Large intestine (tissue), 3 donors: Measurements from ENCODE around the gene FUT7. TPM values are rescaled to one million over a fixed set of nuclear protein-coding genes. Genes with fewer than 3 reads are reported as not detected.
"Not testable (repeated sequence)": the region's sequence is repeated elsewhere in the genome, so short reads cannot be mapped to it uniquely, and the experiment has no call there.

Experiments
- DNase-seq, 2 donors: peaks; one replicate each; pipeline versions ENCODE4 v3.0.0 to v3.0.0-alpha.2; 2013
- H3K27ac ChIP-seq: one replicate; pipeline ENCODE4 v1.5.1; 2013; ENCODE audit warnings: low read length
- H3K27me3 ChIP-seq: 2 replicates; pipeline ENCODE4 v1.6.1; 2013; ENCODE audit warnings: low read length; ENCODE audit not compliant: control insufficient read depth, insufficient read depth
- H3K36me3 ChIP-seq: 2 replicates; pipeline ENCODE4 v1.6.1; 2013; ENCODE audit warnings: low read length; ENCODE audit not compliant: control insufficient read depth, insufficient read depth
- H3K4me1 ChIP-seq: one replicate; pipeline ENCODE4 v1.6.1; 2013; ENCODE audit warnings: low read length; ENCODE audit not compliant: control insufficient read depth, insufficient read depth
- H3K4me3 ChIP-seq: one replicate; pipeline ENCODE4 v1.5.1; 2013; ENCODE audit warnings: low read length
- H3K9me3 ChIP-seq: one replicate; pipeline ENCODE4 v1.6.1; 2013; ENCODE audit warnings: mild to moderate bottlenecking, low read depth, low read length, moderate library complexity; ENCODE audit not compliant: control insufficient read depth
- WGBS: methylation state at CpG from one replicate; pipeline ENCODE4 v1.1.5; 2013; ENCODE audit warnings: low lambda C conversion rate; ENCODE audit not compliant: insufficient coverage; 5-methylcytosine and 5-hydroxymethylcytosine counted together
- polyA plus RNA-seq: library from polyadenylated mRNA; unstranded; fragments of 120-200 nt; gene quantifications from one replicate; pipeline ENCODE4 v1.2.1, GENCODE V29; 2013

The FUT7 gene
- polyA plus RNA-seq, 1 donor, result 0.69 TPM

DNA sequence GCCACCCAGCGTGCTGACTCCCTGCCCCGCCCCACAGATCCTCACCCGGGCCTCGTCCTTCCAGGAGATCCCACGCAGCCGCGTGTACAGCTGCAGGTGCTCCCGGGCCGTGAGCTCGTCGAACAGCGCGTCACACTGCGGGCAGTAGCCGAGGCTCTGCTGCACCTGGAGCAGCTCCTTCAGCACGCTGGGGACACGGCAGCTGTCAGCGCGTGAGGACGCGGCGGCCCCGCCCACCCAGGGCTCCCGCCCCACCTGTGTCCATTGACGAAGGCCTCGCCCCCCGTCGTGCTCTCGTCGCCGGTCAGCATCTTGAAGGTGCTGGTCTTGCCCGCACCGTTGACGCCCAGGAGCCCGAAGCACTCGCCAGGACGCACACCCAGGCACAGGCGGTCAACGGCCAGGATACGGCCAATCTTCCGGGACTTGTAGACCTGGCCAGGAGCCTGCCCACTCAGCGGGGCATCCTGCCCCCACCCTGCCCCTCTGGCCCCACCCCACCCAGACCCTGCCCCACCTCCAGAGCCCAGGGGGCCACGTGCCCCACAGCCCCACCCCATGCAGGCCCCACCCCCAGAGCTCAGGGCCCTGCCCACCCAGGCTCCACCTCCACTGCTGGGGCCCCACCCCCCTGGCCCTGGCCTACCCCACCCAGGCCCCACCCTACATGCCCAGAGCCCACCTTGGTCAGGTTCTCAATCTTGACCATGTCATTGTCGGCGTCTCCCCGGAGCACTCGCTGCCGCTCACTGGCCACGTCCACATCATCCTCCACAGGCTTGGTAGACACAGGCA is 21.8 kb downstream of the FUT7 start:
- Histone ChIP-seq H3K27me3 (no peaks in the 10 kb centered on the region), H3K4me3 (no peak overlapping the region), H3K4me1 (no peaks in the 10 kb centered on the region), H3K9me3 (peaks cover 52% of the 10 kb centered on the region), H3K36me3 (peaks cover 5% of the 10 kb centered on the region), H3K27ac (no peak overlapping the region)
- no CpG with 5 or more reads among the region's 49 CpGs for WGBS
- DNase-seq, result no peak

DNA sequence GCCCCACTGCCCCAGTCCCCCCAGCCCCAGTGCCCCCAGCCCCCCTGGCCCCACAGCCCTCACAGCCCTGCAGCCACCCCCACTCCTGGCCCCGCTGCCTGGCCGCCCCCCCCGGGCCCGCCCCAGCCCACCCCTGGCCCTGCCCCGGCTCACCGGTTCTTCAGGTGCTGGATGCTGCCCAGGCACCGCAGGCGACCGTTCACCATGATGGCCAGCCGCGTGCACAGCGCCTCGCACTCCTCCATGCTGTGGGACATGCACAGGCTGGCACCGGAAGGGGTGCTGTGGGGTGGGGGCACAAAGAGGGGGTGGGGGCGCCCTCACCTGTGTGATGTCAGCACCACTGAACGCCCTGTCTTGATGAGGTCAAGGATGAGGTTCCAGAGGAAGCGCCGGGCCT is 22.7 kb downstream of the FUT7 start:
- Histone ChIP-seq H3K4me1 (no peaks in the 10 kb centered on the region), H3K4me3 (no peak overlapping the region), H3K9me3 (peaks cover 45% of the 10 kb centered on the region), H3K27ac (no peak overlapping the region), H3K36me3 (peaks cover under 1% of the 10 kb centered on the region), H3K27me3 (no peaks in the 10 kb centered on the region)
- no peak for DNase-seq
- WGBS, result no CpG with 5 or more reads among the region's 18 CpGs

DNA sequence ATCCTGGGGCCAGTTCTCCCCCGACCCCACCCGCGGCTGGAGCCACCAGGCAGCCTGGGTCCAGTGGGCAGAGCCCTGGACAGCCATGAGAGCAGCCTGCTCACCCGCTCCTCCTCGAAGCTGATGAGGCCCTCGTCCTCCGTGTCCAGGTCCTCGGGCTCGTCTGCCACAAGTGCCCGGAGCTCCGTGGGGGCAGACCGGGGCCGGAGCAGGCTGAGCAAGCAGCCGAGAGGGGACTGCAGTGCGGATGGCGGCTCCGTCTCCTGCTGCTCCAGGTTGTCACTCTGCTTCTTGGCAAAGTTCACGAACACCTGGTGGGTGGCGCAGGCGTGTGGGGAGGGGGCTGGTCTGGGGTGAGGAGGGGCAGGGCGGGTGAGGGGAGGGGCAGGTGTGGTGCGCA is 23.6 kb downstream of the FUT7 start:
- Histone ChIP-seq H3K27ac (no peak overlapping the region), H3K36me3 (no peaks in the 10 kb centered on the region), H3K4me1 (no peaks in the 10 kb centered on the region), H3K4me3 (no peak overlapping the region), H3K9me3 (peaks cover 36% of the 10 kb centered on the region), H3K27me3 (no peaks in the 10 kb centered on the region)
- no peak for DNase-seq
- WGBS, result no CpG with 5 or more reads among the region's 22 CpGs

DNA sequence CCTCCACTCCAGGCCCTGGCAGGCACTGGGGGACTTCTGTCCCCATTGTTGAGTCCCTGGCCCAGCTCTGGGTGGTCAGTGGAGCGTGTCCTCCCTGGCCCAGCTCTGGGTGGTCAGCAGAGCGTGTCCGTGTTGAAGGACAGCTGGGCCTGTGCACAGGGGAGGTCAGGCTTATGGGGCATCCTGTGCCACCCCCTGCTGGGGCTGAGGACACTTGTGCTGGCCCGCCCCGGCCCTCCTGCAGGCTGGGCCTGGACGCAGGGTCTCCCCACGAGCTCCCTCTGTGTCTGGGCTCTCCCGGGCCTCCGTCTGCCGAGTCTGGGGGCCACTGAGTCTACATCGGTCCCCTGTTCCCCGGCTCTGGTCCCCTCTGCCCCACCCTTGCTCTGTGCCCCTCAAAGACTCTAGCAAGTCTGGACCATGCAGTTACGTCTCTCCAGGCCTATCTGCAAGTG is 24.0 kb downstream of the FUT7 start:
- H3K4me1 ChIP-seq, result no peaks in the 10 kb centered on the region
- H3K27me3 ChIP-seq, result no peaks in the 10 kb centered on the region
- peaks cover 34% of the 10 kb centered on the region for H3K9me3 ChIP-seq
- no peak overlapping the region for H3K4me3 ChIP-seq
- no peak overlapping the region for H3K27ac ChIP-seq
- no peaks in the 10 kb centered on the region for H3K36me3 ChIP-seq
- DNase-seq, result no peak
- no CpG with 5 or more reads among the region's 13 CpGs for WGBS

- H3K4me1 ChIP-seq, result no peaks in the 10 kb centered on the region
- no CpG with 5 or more reads among the region's 30 CpGs for WGBS
- H3K36me3 ChIP-seq, result no peaks in the 10 kb centered on the region
- H3K4me3 ChIP-seq, result no peak overlapping the region
- peaks cover 31% of the 10 kb centered on the region for H3K9me3 ChIP-seq
- no peak for DNase-seq
- no peak overlapping the region for H3K27ac ChIP-seq
- H3K27me3 ChIP-seq, result no peaks in the 10 kb centered on the region
Observed at GRCh38 chr9:137007108-137007815, 24.6 kb downstream of the FUT7 start.

GRCh38 chr9:137006116-137007003 is 25.5 kb downstream of the FUT7 start:
- WGBS, result no CpG with 5 or more reads among the region's 24 CpGs
- H3K27me3 ChIP-seq, result no peaks in the 10 kb centered on the region
- DNase-seq, result no peak
- H3K4me1 ChIP-seq, result no peaks in the 10 kb centered on the region
- H3K9me3 ChIP-seq, result peaks cover 29% of the 10 kb centered on the region
- no peak overlapping the region for H3K4me3 ChIP-seq
- H3K36me3 ChIP-seq, result no peaks in the 10 kb centered on the region
- no peak overlapping the region for H3K27ac ChIP-seq

DNA sequence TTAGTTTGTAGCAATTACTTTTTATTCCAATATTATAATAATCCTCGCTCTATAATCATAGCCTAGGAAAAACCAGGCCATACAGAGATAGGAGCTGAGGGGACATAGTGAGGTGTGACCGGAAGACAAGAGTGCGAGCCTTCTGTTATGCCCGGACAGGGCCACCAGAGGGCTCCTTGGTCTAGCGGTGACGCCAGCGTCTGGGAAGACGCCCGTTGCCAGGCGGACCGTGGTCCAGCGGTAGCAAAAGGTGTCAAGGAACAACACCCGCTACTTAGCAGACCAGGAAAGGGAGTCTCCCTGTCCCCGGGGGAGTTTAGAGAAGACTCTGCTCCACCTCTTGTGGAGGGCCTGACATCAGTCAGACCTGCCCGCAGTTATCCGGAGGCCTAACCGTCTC is 27.6 kb downstream of the FUT7 start:
- no CpG with 5 or more reads among the region's 17 CpGs for WGBS
- H3K36me3 ChIP-seq, H3K4me3 ChIP-seq, H3K4me1 ChIP-seq, H3K27ac ChIP-seq, DNase-seq, H3K27me3 ChIP-seq: not testable (repeated sequence)
- H3K9me3 ChIP-seq, result peaks cover 20% of the 10 kb centered on the region

DNA sequence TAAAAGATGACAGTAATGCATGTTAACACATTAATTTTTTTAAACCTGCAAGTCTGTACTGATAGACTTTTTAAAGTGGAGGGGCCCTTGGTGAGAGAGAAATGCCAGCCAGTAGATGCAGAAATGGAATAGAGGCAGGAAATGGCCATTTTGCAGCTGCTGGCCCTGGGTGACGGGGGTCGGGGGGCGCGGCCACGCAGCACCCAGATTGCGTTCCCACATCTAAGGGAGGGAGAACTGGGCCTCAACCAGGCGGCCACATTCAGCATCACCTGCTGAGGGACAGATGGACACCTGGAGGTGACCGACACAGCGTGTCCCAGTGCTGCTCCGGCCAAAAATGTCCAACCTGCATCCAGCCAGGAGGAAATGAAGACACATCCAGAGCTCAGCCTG is 29.2 kb downstream of the FUT7 start:
- no peak for DNase-seq
- H3K27me3 ChIP-seq, result peaks cover 2% of the 10 kb centered on the region
- H3K4me1 ChIP-seq, result no peaks in the 10 kb centered on the region
- no CpG with 5 or more reads among the region's 10 CpGs for WGBS
- no peak overlapping the region for H3K4me3 ChIP-seq
- H3K27ac ChIP-seq, result no peak overlapping the region
- H3K36me3 ChIP-seq, result no peaks in the 10 kb centered on the region
- peaks cover 20% of the 10 kb centered on the region for H3K9me3 ChIP-seq

DNA sequence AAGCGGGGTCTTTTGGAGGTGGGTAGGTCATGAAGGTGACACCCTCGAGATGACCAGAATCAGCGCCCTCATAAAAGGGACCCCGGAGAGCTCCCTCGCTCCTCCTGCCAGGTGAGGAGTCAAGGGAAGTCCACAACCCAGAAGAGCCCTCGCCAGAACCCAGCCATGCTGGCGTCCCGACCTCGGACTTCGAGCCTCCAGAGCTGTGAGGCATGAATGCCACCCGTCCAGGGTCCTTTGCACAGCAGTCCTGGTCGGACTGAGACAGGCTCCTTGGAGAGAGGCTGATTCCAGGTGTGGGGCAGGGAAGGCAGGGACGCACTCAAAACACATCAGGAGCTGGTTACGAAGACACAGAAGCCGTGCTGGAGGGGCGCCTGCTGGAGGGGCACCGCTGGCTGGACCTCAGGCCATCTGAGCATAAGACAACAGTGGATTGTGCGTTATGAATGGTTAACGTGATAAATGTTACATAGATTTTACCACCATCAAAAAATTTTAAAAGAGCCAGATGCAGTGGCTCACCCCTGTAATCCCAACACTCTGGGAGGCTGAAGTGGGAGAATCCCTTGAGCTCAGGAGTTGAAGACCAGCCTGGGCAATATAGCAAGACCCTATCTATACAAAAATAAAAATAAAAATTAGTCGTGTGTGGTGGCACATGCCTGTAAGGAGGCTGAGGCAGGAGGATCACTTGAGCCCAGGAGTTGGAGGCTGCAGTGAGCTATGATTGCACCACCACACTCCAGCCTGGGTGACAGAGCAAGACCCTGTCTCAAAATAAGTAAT is 29.8 kb downstream of the FUT7 start:
- H3K36me3 ChIP-seq, result no peaks in the 10 kb centered on the region
- H3K27me3 ChIP-seq, result peaks cover 8% of the 10 kb centered on the region
- DNase-seq, result no peak
- H3K9me3 ChIP-seq, result peaks cover 17% of the 10 kb centered on the region
- no peak overlapping the region for H3K4me3 ChIP-seq
- 100% methylated on average over 1 of the region's 20 CpGs for WGBS
- H3K4me1 ChIP-seq, result peaks cover 5% of the 10 kb centered on the region
- H3K27ac ChIP-seq, result no peak overlapping the region
